GM19397 (cell line): ENCODE data around the gene CPLANE2.

Experiments used
- ATAC-seq: cut with Tn5 transposase; IDR thresholded peaks from one replicate; pipeline ENCODE4 v1.9.1; 2021; ENCODE audit warnings: mild to moderate bottlenecking, moderate library complexity; ENCODE audit not compliant: unreplicated experiment

CPLANE2 gene

DNA sequence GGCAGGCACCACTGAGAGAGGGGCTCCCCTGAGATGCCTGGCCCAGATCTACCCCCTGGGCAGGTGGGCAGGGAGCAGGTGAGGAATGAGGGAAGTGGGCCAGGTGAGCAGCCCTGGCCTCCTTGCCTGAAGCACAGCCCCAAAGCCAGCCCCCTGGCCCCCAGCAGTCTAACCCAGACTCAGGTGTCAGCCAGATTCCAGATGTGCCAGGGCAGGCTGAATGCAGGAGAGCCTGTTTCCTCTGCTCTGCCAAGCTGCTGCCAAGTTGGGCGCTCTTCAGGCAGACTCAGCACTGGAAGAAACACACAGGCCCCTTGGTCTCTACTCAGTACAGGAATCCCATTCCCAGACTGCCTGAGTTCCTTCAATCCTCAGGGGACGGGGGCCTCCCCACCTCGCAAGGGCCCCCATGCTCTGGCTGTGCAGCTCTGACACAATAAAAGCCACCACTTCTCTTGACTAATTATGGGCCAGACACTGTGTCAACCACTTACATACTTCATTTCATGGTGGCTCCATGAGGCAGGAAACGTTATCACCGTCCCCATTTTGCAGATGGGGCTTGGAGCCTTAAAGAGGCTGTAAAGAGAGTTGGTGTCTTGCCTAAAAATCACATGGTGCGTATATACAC lies 45.0 kb downstream of the CPLANE2 start:
- no peak for ATAC-seq

DNA sequence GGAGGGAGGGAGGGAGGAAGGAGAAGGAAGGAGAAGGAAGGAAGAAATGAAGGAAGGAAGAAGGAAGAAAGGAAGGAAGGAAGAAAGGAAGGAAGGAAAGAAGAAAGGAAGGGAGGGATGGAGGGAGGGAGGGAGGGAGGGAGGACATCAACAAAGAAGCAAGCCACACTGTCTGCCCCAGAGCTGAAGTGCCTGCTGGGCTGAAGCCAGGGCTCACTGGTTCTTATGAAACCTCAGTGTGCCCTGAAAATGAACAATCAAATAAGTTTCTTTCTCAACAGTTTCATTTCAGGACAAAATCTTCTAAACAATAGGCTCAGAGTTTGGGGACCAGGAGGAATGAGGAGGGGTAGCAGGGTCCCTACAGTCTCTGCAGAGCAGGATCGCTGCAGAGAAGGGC lies 45.7 kb downstream of the CPLANE2 start:
- ATAC-seq, result no peak

DNA sequence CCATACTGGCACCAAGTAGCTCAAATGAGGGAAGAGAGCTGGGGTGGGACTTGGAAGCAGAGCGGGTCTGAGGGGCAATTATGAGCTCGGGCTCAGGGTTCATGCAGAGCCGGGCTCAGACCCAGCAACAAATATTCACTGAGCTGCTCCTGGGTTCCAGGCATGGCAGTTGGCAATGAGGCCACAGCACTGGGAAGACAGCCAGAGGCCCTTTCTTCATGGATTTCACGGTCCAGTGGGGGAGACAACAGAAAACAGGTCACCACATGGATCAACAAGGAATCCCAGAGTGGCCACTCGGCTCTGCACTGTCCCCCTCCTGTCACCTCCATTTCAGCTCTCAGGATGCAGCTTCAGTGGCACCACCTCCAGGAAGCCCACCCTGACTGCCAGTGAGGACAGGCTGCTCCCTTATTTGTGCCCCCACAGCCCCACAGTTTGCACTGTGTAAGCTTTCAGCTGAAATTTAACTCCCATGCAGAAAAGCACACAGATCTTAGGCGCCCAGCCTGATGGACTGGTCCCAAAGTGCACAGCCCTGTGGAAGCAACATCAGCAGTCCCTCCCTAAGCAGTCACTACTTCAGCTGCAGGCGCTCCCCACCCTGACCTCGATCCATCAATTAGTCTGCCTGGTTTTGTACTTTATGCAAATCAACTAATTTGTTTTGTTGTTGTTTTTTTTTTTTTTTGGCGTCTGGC lies 46.9 kb downstream of the CPLANE2 start:
- ATAC-seq, result no peak

DNA sequence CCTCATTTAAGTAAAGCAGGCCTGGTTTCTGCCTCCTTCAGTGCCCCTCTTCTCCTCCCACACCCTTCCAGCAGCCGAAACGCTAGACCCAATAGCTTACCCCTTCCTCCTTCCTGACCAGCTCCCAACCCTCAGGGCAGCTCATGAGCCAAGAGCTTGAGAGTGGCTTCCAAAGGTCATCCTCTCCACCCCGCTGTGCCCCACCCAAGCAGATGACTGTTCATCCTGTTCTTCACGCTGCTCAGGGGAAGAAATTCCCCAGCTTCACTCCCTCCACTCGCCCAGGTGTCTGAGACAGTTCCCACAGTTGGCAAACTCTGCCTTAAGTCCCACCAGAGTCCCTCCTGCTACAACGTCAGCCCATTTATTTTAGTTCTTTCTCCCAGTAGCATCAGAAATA lies 48.0 kb downstream of the CPLANE2 start:
- ATAC-seq, result no peak

DNA sequence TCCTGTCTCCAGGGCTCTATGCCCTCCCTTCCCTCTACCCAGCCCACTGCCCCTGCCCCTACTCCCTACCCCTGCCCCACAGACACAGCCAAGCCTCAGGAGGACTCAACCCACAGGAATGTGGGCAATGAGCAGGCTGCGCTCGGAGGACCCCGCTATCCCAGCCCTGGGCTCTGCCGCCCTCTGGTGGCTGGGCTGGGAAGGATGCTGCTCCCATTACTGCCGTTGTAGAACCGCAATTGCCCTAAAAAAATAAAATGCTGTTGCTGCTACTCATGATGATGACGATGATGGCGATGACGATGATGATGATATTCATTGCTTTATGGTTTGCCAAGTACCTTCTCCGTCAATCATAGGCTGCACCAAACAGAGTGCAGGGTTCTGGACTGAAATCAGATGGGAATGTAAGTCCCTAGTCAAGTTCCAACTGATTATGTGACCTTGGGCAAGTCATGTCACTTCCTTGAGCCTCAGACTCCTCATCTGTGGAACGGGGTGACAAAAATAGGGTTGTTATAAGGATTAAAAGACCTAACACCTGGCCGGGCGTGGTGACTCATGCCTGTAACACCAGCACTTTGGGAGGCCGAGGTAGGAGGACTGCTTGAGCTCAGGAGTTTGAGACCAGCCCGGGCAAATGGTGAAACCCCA lies 49.1 kb downstream of the CPLANE2 start:
- ATAC-seq, result no peak

DNA sequence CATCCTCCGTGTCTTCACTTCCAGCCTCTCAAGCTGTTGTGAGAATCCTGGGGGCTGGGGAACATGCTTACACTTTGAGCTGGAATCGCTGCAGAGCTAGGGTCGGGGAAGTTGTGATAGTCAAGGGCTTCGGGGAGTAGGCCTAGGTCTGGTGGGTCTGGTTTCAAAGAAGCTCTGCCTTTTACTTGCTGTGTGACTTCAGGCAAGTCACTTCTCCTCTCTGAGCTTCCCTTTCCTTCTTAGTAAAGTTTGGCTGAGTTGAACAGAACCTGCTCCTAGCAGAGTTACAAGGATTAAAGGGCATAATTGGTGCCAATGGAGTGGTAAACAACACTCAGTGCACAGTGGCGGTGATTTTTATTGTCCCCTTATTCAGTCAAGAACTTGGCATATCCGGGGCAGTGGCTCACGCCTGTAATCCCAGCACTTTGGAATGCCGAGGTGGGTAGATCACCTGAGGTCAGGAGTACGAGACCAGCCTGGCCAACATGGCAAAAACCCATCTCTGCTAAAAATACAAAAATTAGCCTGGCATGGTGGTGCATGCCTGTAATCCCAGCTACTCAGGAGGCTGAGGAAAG lies 50.2 kb downstream of the CPLANE2 start:
- no peak for ATAC-seq

DNA sequence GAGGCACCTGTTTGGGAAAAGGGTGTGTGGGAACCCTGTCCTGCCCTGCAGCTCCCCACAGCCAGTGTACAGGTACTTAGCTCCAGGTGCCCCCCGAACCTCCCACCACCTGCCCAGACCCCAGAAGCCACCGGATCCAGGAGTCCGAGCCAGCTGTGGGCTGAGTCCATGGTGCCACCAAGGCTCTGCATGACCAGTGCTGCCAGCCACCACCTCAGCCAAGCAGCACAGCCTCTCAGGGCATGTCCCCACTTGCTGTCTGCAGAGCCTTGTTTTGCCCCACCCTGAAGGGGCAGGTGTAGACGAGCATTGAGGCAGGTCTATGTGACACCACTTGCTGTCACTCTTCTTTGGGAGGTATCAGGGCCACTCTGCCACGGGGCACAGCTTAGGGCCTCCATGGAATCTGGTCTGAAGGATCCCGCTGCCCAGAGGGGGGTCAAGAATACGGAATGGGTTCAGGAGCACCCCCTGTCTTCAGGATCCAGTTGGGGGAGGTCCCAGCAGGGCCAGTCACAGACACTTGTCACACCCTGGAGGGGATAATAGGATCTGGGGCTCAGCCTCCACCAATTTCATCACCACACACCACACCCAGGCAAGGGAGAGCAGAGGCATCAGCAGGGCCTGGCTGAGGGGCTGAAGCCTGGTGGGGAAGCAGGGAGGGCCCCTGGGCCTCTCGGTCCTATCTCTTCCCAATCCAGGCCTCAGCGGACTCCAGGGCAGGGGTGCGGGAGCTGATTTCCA lies 52.3 kb downstream of the CPLANE2 start:
- ATAC-seq, result no peak

DNA sequence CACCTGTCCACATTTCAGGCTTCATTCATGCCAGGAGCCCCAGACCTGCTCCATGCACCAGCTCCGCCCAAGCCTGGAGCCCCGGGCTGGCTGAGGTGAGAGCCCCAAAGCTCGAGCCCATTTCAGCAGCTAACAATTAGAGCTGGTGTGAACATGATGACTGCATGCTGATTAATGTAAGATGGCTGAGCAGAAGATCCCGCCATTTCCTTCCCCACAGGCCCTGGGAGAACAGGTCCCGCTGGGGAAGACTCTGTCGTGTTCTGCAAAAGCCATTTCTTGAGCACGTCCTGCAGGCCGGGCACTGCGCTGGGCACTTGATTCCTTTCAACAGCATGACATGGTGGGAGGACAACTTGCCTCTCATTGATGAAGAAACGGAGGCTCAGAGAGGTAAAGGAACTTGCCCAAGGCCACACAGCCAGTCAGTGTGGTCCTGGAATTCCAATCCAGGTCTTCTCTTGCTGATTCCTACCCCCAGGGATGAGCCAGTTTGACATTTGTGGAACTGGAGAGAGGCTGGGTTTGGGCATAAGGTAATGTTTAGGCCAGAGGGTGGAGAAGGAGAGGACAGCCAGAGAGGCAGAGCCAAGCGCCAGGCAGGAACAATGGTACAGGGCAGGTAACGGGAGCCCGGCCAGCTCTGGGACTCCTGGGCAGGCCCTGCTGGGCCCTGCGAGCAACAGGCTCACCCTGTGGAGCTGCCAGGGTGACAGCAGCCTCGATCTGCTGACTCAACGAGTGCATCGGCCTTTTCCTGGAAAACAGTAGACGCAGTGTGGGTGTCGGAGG lies 53.0 kb downstream of the CPLANE2 start:
- no peak for ATAC-seq

DNA sequence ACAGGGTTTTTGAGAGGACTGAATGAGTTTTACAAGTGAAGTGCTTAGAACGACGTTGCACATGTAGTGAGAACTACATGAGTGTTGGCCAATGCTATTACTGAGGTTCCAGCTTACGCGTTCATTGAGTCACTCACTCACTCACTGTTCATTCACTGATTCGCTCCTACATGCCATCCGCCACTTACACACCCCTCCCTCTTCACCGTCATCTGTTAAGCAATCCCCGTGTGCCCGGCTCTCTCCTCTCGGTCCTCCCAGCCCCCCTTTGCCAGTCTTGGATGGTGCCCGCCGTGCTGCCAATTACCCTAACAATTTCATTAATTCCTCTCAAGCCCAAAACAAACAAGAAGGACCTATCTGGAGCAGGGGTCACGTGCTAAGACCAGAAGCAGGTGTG lies 53.8 kb downstream of the CPLANE2 start:
- no peak for ATAC-seq

DNA sequence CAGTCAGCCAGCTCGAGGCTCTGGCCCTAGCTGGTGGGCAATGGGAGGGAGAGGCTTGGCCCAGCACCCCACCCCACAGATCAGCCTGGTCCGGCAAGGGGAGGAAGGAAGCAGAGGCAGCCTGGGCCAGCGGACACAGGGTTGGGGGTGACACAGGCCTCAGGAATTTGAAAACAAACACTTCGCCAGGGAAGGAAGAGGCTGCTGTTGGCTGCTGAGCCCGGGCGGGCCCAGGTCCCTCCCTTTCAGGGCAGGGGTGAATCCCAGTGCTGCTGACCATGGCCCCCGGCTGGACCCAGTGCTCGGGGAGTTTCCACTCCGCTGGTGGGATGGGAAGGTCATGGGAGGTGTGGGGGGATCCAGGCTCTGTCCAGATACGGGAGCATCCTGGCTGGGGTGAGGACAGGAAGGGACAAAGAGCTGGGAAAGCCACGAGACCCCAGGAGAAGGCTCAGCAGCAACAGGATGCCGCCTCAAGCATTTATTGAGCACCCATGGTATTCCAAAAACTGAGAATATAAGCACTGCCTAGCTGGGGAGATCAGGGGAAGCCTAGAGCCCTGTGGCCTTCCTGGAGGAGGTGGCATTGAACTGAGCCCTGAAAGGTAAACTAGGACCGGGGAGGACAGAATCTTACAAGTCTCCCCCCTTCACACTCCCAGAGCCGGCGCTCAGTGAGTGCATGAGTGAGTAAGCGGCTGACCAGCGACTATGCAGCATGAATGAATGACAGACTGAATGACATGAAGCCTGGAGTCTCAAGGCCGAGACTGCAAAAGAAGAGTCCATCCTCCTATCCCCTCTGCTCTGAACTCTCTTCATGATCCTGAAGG lies 54.9 kb downstream of the CPLANE2 start:
- no peak for ATAC-seq
